GM19240 (cell line): ENCODE results near the gene AMZ2.
A peak's percentile ranks its signal among the peaks of the same experiment; 100 is the strongest.
"Not testable (repeated sequence)": the region's sequence is repeated elsewhere in the genome, so short reads cannot be mapped to it uniquely, and the experiment has no call there.

ENCODE experiments used
- DNase-seq: peaks from one replicate; pipeline ENCODE4 v3.0.0; 2011; ENCODE audit warnings: low spot score; ENCODE audit not compliant: insufficient read length

Gene AMZ2

GRCh38 chr17:68247445-68248198, at the start of gene AMZ2:
AMZ2 (plus strand) TSS chr17:68248043; CDS start chr17:68250188, 2,145 bp downstream.
- no peak for DNase-seq

- no peak for DNase-seq
These were observed 48.7 kb upstream of the AMZ2 start for GRCh38 chr17:68198931-68199836.

GRCh38 chr17:68199837-68200688, 47.8 kb upstream of the AMZ2 start:
- DNase-seq, result no peak

GRCh38 chr17:68200689-68201417, 47.0 kb upstream of the AMZ2 start:
- DNase-seq, result no peak

GRCh38 chr17:68201418-68201771, 46.4 kb upstream of the AMZ2 start:
- DNase-seq, result not testable (repeated sequence)

GRCh38 chr17:68202321-68202720, 45.5 kb upstream of the AMZ2 start:
- not testable (repeated sequence) for DNase-seq

- DNase-seq, result no peak
These were observed 43.1 kb upstream of the AMZ2 start for GRCh38 chr17:68204736-68205135.

GRCh38 chr17:68205251-68205807, 42.5 kb upstream of the AMZ2 start:
- DNase-seq, result peak; percentile 69

GRCh38 chr17:68205808-68206720, 41.8 kb upstream of the AMZ2 start:
- DNase-seq, result no peak

- DNase-seq, result no peak
These were observed 40.1 kb upstream of the AMZ2 start for GRCh38 chr17:68207651-68208253.

- DNase-seq, result not testable (repeated sequence)
These were observed 39.2 kb upstream of the AMZ2 start for GRCh38 chr17:68208651-68209050.

- DNase-seq, result not testable (repeated sequence)
These were observed 38.5 kb upstream of the AMZ2 start for GRCh38 chr17:68209191-68209900.

- no peak for DNase-seq
These were observed 37.1 kb upstream of the AMZ2 start for GRCh38 chr17:68210570-68211315.

GRCh38 chr17:68213428-68214411, 34.1 kb upstream of the AMZ2 start:
- not testable (repeated sequence) for DNase-seq

- not testable (repeated sequence) for DNase-seq
These were observed 32.4 kb upstream of the AMZ2 start for GRCh38 chr17:68215453-68215852.

GRCh38 chr17:68219429-68219828, 28.4 kb upstream of the AMZ2 start:
- not testable (repeated sequence) for DNase-seq
